ENCODE data around the gene DSCAML1. TPM values are rescaled to one million over a fixed set of nuclear protein-coding genes. Genes with fewer than 3 reads are reported as not detected.

DSCAML1 gene
- total RNA-seq, 2 experiments from 2014 or later: 0.29 to 0.67 TPM

DNA sequence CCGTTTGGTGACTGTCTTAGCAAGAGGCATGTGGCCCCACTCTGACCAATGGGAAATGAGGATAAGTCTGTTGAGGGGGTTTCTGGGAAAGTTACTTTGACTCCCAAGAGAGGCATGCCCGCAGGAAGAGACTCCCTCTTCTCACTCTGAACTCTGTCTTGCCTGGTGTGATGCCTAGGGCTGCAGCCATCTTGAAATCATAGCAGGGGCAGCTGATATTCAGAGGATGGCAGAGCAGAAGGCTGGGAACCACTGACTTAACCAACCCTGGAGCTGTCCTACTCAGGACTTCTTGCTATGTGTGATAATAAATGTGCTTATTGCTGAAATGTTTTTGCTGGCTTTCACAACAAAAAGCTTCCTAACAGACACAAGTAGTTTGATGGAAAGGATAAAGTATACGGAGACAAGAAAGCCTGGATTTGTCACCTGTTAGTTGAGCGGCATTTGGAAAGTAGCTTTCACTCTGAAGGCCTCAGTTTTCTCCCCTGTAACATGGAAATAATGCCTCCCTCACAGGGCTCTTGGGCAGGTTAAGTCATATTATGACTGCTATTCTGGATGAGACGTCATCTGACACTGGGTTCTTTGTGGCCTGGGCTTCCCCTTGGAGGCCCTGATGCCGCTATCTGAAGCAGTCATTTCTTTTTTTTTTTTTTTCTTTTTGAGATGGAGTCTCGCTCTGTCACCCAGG lies 340.8 kb downstream of the DSCAML1 start:
- Mint-ChIP-seq H3K4me1 (ENCODE audit: low read depth) (peaks cover 31% of the 10 kb centered on the region), H3K27ac (peak overlapping the region; percentile 88), H3K36me3 (peaks cover 16% of the 10 kb centered on the region), H3K4me3 (peak overlapping the region; percentile 13), H3K9me3 (peaks cover 18% of the 10 kb centered on the region), H3K27me3 (peaks cover 10% of the 10 kb centered on the region)
- POLR2A ChIA-PET: interaction anchor here (0.6 kb wide), 1 partner anchor 129 kb away, joined by 3 read pairs; no protein-coding TSS in a partner anchor
- CTCF ChIA-PET: interaction anchor here (0.5 to 1.6 kb wide), 7 partner anchors 13 to 365 kb away, joined by 3 to 8 read pairs (median 4); no protein-coding TSS in a partner anchor
- intact Hi-C loops (cut with micrococcal nuclease): loop anchor here (1.0 to 5.0 kb wide), 4 partner anchors 18 to 546 kb away; partner anchors contain the start of genes PCSK7 and RNF214
- DNase-seq: peak; percentile 79

- Mint-ChIP-seq H3K27ac (no peak overlapping the region), H3K4me3 (no peak overlapping the region), H3K9me3 (peaks cover 18% of the 10 kb centered on the region), H3K27me3 (peaks cover 10% of the 10 kb centered on the region), H3K4me1 (ENCODE audit: low read depth) (peaks cover 31% of the 10 kb centered on the region), H3K36me3 (peaks cover 16% of the 10 kb centered on the region)
- no peak for DNase-seq
- ChIA-PET POLR2A (no interaction called here), CTCF (no interaction called here)
- intact Hi-C loops (cut with micrococcal nuclease): no loop called here
Observed at GRCh38 chr11:117454564-117454917, 342.5 kb downstream of the DSCAML1 start.

DNA sequence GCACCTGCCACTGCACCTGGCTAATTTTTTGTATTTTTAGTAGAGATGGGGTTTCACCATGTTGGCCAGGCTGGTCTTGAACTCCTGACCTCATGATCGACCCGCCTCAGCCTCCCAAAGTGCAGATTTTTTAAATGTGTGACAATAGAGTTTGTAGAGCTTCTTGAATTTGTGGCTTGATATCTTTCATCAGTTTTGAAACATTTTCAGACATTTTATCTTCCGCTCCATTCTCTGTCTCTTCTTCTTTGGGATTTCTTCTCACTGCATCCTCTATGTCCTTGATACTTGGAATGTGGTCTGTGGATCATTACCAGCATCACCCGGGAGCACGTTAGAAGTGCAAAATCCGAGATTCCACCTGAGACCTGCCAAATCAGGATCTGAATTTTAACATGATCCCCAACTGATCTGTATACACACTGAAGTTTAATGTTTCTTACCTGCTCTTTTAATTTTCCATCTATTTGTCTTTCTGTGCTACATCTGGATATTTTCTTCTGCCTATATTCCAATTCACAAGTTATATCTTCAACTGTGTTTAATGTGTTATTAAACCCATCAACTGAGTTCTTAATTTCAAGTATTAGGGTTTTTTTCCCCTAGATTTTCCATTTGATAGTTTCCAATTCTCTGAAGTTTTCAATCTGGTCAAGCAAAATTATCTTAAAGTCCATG lies 343.0 kb downstream of the DSCAML1 start:
- Mint-ChIP-seq H3K9me3 (peaks cover 18% of the 10 kb centered on the region), H3K4me1 (ENCODE audit: low read depth) (peaks cover 31% of the 10 kb centered on the region), H3K4me3 (no peak overlapping the region), H3K27me3 (peaks cover 10% of the 10 kb centered on the region), H3K36me3 (peaks cover 16% of the 10 kb centered on the region), H3K27ac (no peak overlapping the region)
- POLR2A ChIA-PET: no interaction called here
- intact Hi-C loops (cut with micrococcal nuclease): no loop called here
- CTCF ChIA-PET: interaction anchor here (1.5 kb wide), 1 partner anchor 28 kb away, joined by 7 read pairs; no protein-coding TSS in a partner anchor
- DNase-seq: no peak

GRCh38 chr11:117449111-117449693 lies 347.8 kb downstream of the DSCAML1 start:
- intact Hi-C loops (cut with micrococcal nuclease): no loop called here
- peaks cover 6% of the 10 kb centered on the region for H3K36me3 Mint-ChIP-seq
- no peak overlapping the region for H3K27ac Mint-ChIP-seq
- DNase-seq: no peak
- H3K27me3 Mint-ChIP-seq: peaks cover 11% of the 10 kb centered on the region
- ChIA-PET POLR2A (no interaction called here), CTCF (interaction anchor here (0.6 to 2.2 kb wide), 2 partner anchors 23 to 172 kb away, joined by 3 to 8 read pairs; no protein-coding TSS in a partner anchor)
- no peaks in the 10 kb centered on the region for H3K4me1 Mint-ChIP-seq (ENCODE audit: low read depth)
- H3K9me3 Mint-ChIP-seq: peaks cover 8% of the 10 kb centered on the region
- H3K4me3 Mint-ChIP-seq: no peak overlapping the region

GRCh38 chr11:117444711-117445658 lies 352.0 kb downstream of the DSCAML1 start:
- H3K27me3 Mint-ChIP-seq: peaks cover 31% of the 10 kb centered on the region
- H3K4me1 Mint-ChIP-seq (ENCODE audit: low read depth): no peaks in the 10 kb centered on the region
- CTCF ChIA-PET: interaction anchor here (0.7 to 4.0 kb wide), 5 partner anchors 14 to 176 kb away, joined by 3 to 32 read pairs (median 5); no protein-coding TSS in a partner anchor
- POLR2A ChIA-PET: no interaction called here
- H3K27ac Mint-ChIP-seq: no peak overlapping the region
- H3K4me3 Mint-ChIP-seq: no peak overlapping the region
- intact Hi-C loops (cut with micrococcal nuclease): no loop called here
- DNase-seq: no peak
- H3K36me3 Mint-ChIP-seq: no peaks in the 10 kb centered on the region
- no peaks in the 10 kb centered on the region for H3K9me3 Mint-ChIP-seq

- ChIA-PET CTCF (interaction anchor here (0.7 to 4.0 kb wide), 6 partner anchors 13 to 177 kb away, joined by 3 to 32 read pairs (median 7); no protein-coding TSS in a partner anchor), POLR2A (no interaction called here)
- intact Hi-C loops (cut with micrococcal nuclease): no loop called here
- Mint-ChIP-seq H3K4me3 (no peak overlapping the region), H3K9me3 (no peaks in the 10 kb centered on the region), H3K27me3 (peaks cover 32% of the 10 kb centered on the region), H3K36me3 (no peaks in the 10 kb centered on the region), H3K4me1 (ENCODE audit: low read depth) (no peaks in the 10 kb centered on the region), H3K27ac (no peak overlapping the region)
- no peak for DNase-seq
Observed at GRCh38 chr11:117444256-117444655, 352.8 kb downstream of the DSCAML1 start.

GRCh38 chr11:117443266-117444186 lies 353.5 kb downstream of the DSCAML1 start:
- Mint-ChIP-seq H3K4me1 (ENCODE audit: low read depth) (no peaks in the 10 kb centered on the region), H3K4me3 (no peak overlapping the region), H3K27me3 (peaks cover 32% of the 10 kb centered on the region), H3K9me3 (no peaks in the 10 kb centered on the region), H3K27ac (no peak overlapping the region), H3K36me3 (no peaks in the 10 kb centered on the region)
- POLR2A ChIA-PET: no interaction called here
- intact Hi-C loops (cut with micrococcal nuclease): no loop called here
- DNase-seq: peak; percentile 66
- CTCF ChIA-PET: interaction anchor here (0.7 to 4.0 kb wide), 8 partner anchors 13 to 364 kb away, joined by 3 to 32 read pairs (median 4); no protein-coding TSS in a partner anchor

DNA sequence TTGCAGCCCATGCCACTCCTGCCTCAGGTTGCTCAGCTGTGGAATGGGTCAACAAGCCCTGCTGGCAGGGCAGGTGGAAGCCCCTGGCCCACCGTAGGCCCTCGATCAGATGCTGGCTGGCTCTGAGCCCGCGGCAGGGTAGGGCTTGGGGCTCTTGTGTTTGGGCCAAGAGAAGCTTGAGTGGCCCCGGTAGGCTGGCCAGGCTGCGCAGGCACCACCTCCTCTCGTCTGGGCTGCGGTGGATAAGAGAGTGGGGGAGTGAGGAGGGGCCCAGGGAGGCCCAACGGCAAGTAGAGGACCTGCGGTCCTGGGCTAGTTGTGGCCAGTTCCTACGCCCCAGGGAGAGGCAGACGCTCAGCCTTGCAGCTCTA lies 354.2 kb downstream of the DSCAML1 start:
- no peaks in the 10 kb centered on the region for H3K4me1 Mint-ChIP-seq (ENCODE audit: low read depth)
- POLR2A ChIA-PET: no interaction called here
- no peak overlapping the region for H3K27ac Mint-ChIP-seq
- intact Hi-C loops (cut with micrococcal nuclease): no loop called here
- no peaks in the 10 kb centered on the region for H3K36me3 Mint-ChIP-seq
- DNase-seq: no peak
- H3K4me3 Mint-ChIP-seq: no peak overlapping the region
- CTCF ChIA-PET: interaction anchor here (0.9 to 4.0 kb wide), 6 partner anchors 12 to 365 kb away, joined by 3 to 32 read pairs (median 6); no protein-coding TSS in a partner anchor
- H3K27me3 Mint-ChIP-seq: peaks cover 31% of the 10 kb centered on the region
- no peaks in the 10 kb centered on the region for H3K9me3 Mint-ChIP-seq

DNA sequence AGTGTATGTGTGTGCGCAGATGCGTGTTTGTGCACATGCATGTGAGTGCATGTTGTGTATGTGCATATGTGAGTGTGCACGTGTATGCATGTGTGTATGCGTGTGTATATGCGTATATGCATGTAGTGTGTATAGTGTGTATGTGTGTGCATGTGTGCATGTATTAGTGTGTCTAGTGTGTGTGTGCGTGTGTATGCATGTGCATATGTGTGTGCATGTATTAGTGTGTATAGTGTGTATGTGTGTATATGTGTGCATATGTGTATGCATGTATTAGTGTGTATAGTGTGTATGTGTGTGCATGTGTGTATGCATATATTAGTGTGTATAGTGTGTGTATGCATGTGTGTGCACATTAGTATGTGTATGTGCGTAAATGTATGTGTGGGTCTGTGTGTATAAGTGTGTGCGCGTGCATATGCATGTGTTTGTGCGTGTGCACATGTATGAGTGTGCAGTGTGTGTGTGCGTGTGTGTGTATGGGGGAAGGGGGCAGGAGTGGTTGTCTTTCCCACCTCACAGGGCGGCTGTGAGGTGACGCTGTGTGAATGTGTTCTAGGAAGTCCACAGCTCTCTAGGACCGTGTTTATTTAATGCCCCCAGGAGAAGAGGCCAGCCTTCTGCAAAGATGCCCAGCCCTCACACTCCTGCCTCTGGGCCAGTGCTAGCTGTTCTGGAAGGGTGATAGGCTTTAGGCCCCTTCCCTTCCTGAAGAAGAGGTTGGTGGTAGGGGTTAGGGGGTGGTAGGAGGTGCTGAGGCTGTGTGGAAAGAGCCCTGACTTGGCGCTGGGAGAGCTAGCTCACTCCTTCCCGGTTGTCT lies 354.8 kb downstream of the DSCAML1 start:
- CTCF ChIA-PET: interaction anchor here (0.9 to 4.0 kb wide), 5 partner anchors 13 to 365 kb away, joined by 3 to 32 read pairs (median 9); no protein-coding TSS in a partner anchor

More for the DNA sequence above, 354.8 kb downstream of the DSCAML1 start:
- POLR2A ChIA-PET: no interaction called here
- Mint-ChIP-seq H3K36me3 (no peaks in the 10 kb centered on the region), H3K9me3 (no peaks in the 10 kb centered on the region), H3K27me3 (peaks cover 31% of the 10 kb centered on the region), H3K4me1 (ENCODE audit: low read depth) (no peaks in the 10 kb centered on the region), H3K27ac (no peak overlapping the region), H3K4me3 (no peak overlapping the region)
- intact Hi-C loops (cut with micrococcal nuclease): no loop called here
- DNase-seq: no peak
